ENCODE measurements around the gene AMN. TPM values are rescaled to one million over a fixed set of nuclear protein-coding genes. Genes with fewer than 3 reads are reported as not detected.

The AMN gene
- total and polyA plus RNA-seq, 9 of the 15 experiments (the other 6 are each of a cell fraction or from before 2014, with no cell fraction given), result 0.04 to 0.14 TPM; not detected in 7

GRCh38 chr14:102931580-102932285, 9.3 kb downstream of the AMN start:
- CTCF ChIA-PET (ENCODE audit: low intra/inter-chr PET ratio), result no interaction called here
- no TSS peak for BruUV-seq (replicated peaks)
- ATAC-seq, result no peak

More at GRCh38 chr14:102931580-102932285, 9.3 kb downstream of the AMN start:
- POLR2A ChIA-PET, result no interaction called here
- Histone ChIP-seq H4K20me1 (replicated peaks; ENCODE audit: control insufficient read depth, insufficient read depth, low read length) (no peaks in the 10 kb centered on the region), H3K36me3 (ENCODE audit: control insufficient read depth, insufficient read depth, low read length) (peaks cover 6% of the 10 kb centered on the region; the same call in 1 of the 3 replicates), H3K27ac (ENCODE audit: extremely low read depth, low read depth, low read length) (no peak overlapping the region), H2AFZ (ENCODE audit: low read depth, low read length) (no peak overlapping the region), H3K4me2 (ENCODE audit: insufficient read depth, low read length) (no peak overlapping the region), H3K27me3 (ENCODE audit: control insufficient read depth in 2 of 2, insufficient read depth in 2 of 2, low read length in 2 of 2) (no peaks in the 10 kb centered on the region), H3K4me3 (no peak overlapping the region), H3K9ac (ENCODE audit: insufficient read depth in 1 of 2, low read depth in 2 of 2, low read length in 2 of 2) (no peak overlapping the region), H3K9me3 (replicated peaks; ENCODE audit: control insufficient read depth, insufficient read depth, low read depth, low read length) (no peaks in the 10 kb centered on the region), H3K4me1 (replicated peaks in 1 of 2; ENCODE audit: control insufficient read depth in 2 of 2, insufficient read depth in 2 of 2, low read length in 2 of 2) (peaks cover 0 to 21% of the 10 kb centered on the region in 2 experiments; a peak in 2 of 5 replicates), H3K79me2 (ENCODE audit: control insufficient read depth, insufficient read depth, low read length) (no peaks in the 10 kb centered on the region), H3K9me1 (ENCODE audit: control insufficient read depth, insufficient read depth, low read length) (no peaks in the 10 kb centered on the region)
- no peak for TF ChIP-seq CHCHD3 (CRISPR knock-in tag; IDR thresholded peaks at IDR 0.05)
- no peak for TF ChIP-seq ZNF696 (CRISPR knock-in tag; conservative IDR thresholded peaks at IDR 0.05)
- TF ChIP-seq, protein P1, sequence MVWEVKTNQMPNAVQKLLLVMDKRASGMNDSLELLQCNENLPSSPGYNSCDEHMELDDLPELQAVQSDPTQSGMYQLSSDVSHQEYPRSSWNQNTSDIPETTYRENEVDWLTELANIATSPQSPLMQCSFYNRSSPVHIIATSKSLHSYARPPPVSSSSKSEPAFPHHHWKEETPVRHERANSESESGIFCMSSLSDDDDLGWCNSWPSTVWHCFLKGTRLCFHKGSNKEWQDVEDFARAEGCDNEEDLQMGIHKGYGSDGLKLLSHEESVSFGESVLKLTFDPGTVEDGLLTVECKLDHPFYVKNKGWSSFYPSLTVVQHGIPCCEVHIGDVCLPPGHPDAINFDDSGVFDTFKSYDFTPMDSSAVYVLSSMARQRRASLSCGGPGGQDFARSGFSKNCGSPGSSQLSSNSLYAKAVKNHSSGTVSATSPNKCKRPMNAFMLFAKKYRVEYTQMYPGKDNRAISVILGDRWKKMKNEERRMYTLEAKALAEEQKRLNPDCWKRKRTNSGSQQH (CRISPR knock-in tag; IDR thresholded peaks at IDR 0.05), result no peak
- no peak for TF ChIP-seq FOXK2 (conservative IDR thresholded peaks at IDR 0.05 in 1 of 2, IDR thresholded peaks at IDR 0.05 in 1 of 2; ENCODE audit: low read depth in 2 of 2)
- TF ChIP-seq, protein P2, sequence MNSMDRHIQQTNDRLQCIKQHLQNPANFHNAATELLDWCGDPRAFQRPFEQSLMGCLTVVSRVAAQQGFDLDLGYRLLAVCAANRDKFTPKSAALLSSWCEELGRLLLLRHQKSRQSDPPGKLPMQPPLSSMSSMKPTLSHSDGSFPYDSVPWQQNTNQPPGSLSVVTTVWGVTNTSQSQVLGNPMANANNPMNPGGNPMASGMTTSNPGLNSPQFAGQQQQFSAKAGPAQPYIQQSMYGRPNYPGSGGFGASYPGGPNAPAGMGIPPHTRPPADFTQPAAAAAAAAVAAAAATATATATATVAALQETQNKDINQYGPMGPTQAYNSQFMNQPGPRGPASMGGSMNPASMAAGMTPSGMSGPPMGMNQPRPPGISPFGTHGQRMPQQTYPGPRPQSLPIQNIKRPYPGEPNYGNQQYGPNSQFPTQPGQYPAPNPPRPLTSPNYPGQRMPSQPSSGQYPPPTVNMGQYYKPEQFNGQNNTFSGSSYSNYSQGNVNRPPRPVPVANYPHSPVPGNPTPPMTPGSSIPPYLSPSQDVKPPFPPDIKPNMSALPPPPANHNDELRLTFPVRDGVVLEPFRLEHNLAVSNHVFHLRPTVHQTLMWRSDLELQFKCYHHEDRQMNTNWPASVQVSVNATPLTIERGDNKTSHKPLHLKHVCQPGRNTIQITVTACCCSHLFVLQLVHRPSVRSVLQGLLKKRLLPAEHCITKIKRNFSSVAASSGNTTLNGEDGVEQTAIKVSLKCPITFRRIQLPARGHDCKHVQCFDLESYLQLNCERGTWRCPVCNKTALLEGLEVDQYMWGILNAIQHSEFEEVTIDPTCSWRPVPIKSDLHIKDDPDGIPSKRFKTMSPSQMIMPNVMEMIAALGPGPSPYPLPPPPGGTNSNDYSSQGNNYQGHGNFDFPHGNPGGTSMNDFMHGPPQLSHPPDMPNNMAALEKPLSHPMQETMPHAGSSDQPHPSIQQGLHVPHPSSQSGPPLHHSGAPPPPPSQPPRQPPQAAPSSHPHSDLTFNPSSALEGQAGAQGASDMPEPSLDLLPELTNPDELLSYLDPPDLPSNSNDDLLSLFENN (IDR thresholded peaks at IDR 0.05; ENCODE audit: low read depth in 2 of 2, low read length in 2 of 2), result no peak
- TF ChIP-seq CHD4 (IDR thresholded peaks at IDR 0.05; ENCODE audit: insufficient read depth, insufficient replicate concordance, low read depth, low read length, poor library complexity, severe bottlenecking), result no peak
- TF ChIP-seq SMARCE1 (IDR thresholded peaks at IDR 0.05), result no peak
- TF ChIP-seq PRDM10 (IDR thresholded peaks at IDR 0.05; ENCODE audit: partially characterized antibody), result no peak
- TF ChIP-seq PML (IDR thresholded peaks at IDR 0.05; ENCODE audit: low read length), result no peak
- TF ChIP-seq ZNF133 (CRISPR knock-in tag; IDR thresholded peaks at IDR 0.05), result no peak
- TF ChIP-seq ELF4 (CRISPR knock-in tag; IDR thresholded peaks at IDR 0.05), result no peak
- no peak for TF ChIP-seq ZNF444 (CRISPR knock-in tag; IDR thresholded peaks at IDR 0.05)
- TF ChIP-seq ZNF445 (CRISPR knock-in tag; IDR thresholded peaks at IDR 0.05; ENCODE audit: low read depth), result no peak
- in situ Hi-C loops (cut with MboI) (no loop called here), intact Hi-C loops (cut with micrococcal nuclease) (no loop called here)
- WGBS (ENCODE audit: insufficient coverage, low coverage, missing lambda C conversion rate), result 79% methylated on average over 8 of the region's 12 CpGs
- DNase-seq (ENCODE audit: extremely low read depth in 1 of 4, low spot score in 3 of 4) (no peak), FAIRE-seq (no peak)
